GM10248 (cell line): ENCODE measurements around the gene ZSWIM6.

Source experiments
- CTCF ChIA-PET: fragments of 300-600 bp; sonication (Branson Sonifier 250); formaldehyde crosslinking; extraction: SDS; loops from one replicate; lab custom pipeline; 2021; ENCODE audit warnings: antibody characterized with exemption; lab: Yijun Ruan, JAX
- POLR2A ChIA-PET: fragments of 350-650 bp; sonication (Branson Sonifier 250); formaldehyde crosslinking; extraction: SDS; loops from one replicate; lab custom pipeline; 2020; ENCODE audit warnings: antibody characterized with exemption; lab: Yijun Ruan, JAX
- DNase-seq: peaks from one replicate; pipeline ENCODE4 v3.0.0; 2012; ENCODE audit errors: extremely low spot score
- TF ChIP-seq, protein P1 (sequence below): IDR thresholded peaks from 2 replicates; pipeline ENCODE4 v1.5.1; 2012; ENCODE audit warnings: mild to moderate bottlenecking, low read depth; ENCODE audit errors: extremely low read depth, missing control alignments, control extremely low read depth

ZSWIM6 gene

DNA sequence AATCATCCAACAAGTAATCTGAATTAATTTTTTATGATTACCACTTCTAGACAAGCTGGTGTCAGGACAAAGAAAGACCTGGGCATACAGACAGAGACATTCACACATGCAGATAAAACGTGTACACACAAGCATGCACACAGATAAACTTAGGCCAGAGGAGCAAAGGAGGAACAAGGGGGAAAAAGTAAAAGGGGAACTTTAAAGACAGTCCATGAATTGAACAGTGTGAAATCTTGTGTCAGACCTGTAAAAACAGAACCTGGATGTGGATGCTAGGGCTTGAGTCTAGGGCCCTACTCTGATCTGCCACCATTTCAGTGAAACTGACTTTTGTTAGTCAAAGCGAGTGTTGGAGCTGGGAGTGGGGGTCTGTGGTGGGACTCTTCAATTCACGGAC lies 11.2 kb upstream of the ZSWIM6 start:
- ChIA-PET CTCF (interaction anchor here (1.4 to 2.8 kb wide), 4 partner anchors 10 to 22 kb away, joined by 4 to 20 read pairs (median 4); partner anchors contain the start of gene ZSWIM6), POLR2A (no interaction called here)
- TF ChIP-seq, protein P1, sequence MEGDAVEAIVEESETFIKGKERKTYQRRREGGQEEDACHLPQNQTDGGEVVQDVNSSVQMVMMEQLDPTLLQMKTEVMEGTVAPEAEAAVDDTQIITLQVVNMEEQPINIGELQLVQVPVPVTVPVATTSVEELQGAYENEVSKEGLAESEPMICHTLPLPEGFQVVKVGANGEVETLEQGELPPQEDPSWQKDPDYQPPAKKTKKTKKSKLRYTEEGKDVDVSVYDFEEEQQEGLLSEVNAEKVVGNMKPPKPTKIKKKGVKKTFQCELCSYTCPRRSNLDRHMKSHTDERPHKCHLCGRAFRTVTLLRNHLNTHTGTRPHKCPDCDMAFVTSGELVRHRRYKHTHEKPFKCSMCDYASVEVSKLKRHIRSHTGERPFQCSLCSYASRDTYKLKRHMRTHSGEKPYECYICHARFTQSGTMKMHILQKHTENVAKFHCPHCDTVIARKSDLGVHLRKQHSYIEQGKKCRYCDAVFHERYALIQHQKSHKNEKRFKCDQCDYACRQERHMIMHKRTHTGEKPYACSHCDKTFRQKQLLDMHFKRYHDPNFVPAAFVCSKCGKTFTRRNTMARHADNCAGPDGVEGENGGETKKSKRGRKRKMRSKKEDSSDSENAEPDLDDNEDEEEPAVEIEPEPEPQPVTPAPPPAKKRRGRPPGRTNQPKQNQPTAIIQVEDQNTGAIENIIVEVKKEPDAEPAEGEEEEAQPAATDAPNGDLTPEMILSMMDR = no peak
- no peak for DNase-seq

DNA sequence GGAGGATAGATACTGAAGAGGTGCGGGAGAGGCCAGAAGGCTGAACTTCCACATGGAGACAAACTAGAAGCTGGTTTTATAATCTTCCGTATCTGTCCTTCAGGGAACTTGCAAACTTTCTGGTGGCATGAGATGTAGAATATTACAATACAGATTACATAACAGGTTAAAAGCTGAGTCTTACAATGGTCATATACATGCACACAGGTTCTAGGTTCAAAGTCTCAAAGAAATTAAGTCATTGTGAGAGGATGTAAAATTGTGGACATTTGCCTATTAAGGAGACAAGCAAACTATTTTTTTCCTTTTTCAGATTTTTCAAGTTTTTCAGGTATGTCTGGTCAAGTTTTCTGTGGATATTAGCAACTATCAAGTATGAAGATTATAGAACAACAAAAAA lies 10.4 kb upstream of the ZSWIM6 start:
- ChIA-PET CTCF (interaction anchor here (1.4 to 2.8 kb wide), 3 partner anchors 9 to 14 kb away, joined by 4 to 20 read pairs (median 4); partner anchors contain the start of gene ZSWIM6), POLR2A (no interaction called here)
- TF ChIP-seq, protein P1 = no peak
- no peak for DNase-seq

DNA sequence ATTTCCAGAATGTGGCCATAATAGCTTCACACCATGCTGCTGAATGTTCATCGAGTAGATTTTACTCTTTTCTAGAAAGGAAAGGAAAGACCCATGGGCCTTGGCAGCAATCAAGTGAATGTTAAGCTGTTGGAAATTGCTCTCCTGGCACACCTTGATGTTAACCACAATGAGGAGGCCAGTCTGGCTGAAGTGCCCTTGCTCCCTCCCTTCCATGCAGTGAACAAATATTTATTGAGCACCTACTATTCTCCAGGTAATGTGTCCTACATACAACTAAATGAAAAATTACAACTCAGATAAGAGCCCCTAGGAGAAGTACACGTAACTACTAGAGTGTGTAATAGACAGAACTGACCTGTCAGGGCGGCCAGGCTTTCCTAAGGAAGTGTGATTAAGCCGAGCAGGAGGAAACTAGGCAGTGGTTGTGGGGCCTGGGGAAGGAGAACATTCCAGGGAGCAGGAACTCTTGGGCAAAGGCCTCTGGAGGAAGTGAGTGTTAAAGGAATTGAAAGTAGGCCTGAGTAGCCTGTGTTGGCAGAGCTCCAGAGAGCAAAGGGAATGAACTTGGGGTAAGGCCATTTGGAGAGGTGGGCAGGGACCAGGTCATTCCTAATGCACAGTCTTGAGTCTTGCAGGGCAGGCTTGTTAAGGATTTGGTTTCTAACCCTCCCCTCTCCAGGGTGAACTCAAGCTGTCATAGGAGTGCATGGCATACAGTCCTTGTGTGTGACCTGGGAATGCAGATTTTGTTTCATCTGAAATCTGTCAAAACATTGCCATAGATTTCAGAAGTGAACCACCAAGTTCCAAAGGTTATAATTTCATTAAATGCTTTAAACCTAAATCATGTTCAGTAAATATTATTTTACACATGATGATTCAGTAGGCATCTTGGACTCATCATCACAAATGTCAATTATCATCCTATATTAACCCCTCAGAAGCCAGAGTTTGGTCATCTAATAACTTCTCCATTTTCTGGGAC lies 9.0 kb upstream of the ZSWIM6 start:
- POLR2A ChIA-PET = no interaction called here
- CTCF ChIA-PET = interaction anchor here (1.1 to 2.8 kb wide), 2 partner anchors 8 to 12 kb away, joined by 3 to 20 read pairs; partner anchors contain the start of gene ZSWIM6
- TF ChIP-seq, protein P1 = no peak
- DNase-seq = no peak

DNA sequence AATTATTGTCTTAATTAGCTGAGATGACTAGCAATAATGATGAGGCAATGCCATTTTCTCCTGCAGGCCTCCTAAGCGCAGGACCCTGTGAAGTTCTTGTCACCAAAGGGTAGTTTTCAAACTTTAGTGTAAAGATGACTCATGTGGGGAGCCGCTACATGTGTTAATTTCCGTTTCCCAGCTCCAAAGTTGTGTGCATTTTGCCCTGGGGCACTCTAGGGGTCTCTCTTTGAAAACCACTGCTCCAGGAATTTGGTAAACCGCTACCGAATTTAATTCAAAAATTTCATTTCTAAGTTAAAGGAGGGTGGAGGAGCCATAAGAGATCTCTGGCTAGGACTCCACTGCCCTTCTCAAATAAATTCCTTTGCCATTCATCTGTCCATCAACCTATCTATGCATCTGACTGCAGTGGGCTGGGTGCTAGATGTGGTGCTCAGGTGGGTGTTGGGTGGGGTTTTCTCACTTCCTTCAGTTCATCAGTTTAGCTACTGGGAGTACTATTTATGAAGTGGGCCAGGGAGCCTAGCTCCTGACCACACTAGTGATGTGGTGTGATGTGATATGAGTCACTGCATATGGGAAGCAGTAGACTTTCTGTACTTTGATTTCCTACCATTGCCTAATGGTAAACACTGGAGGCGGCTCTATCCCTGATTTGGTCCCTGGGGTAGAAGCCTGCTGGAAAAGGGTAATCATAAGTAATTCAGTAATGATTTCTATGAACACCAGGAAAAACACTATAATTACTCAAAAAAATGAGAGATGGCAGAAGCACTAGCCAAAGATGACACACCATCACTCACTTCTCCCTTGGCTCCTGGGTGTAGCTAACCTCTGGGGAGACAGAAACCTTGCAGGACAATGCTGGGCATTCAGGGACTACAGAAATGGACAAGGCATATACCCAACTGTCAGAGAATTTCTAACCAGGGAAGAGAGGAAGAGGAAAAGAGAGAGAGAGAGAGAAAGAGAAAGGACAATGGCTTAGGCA lies 4.0 kb upstream of the ZSWIM6 start:
- ChIA-PET POLR2A (no interaction called here), CTCF (interaction anchor here (0.6 to 1.3 kb wide), 2 partner anchors 9 to 273 kb away, joined by 3 read pairs; no protein-coding TSS in a partner anchor)
- TF ChIP-seq, protein P1 = no peak
- DNase-seq = peak; percentile 52

DNA sequence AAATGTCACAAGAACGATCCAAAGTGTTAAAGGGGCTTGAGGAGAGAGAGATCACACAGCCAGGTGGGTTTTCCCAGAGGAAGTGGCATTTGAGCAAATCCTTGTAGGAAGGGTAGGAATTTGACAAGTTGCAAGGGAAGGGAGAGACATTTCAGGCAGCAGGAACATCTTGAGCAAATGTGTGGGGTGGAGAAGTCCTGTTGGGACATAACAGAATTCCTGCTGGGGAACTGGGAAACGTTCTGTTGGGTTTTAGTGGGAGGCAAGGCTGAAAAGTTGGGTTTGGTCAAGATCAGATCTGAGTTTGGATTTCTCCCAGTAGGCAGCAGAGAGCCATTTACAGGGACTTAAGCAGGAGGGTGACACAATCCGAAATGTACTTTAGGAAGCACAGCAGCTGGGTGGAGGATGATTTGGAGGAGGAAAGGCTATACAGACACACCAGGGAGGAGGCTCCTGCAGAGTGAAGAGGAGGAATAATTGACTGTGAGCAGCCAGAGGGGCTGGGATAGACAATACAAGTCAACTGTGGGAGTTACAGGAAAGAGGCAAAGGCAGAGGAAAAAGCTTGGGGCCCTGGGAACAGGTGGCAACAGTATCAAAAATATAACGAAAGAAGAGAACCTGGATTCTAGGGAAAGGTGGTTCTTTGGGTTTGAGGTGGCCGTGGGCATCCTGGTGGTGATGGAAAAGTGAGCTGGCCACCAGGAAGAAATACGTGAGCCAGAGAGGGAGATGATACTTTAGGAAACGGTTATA lies 3.1 kb upstream of the ZSWIM6 start:
- CTCF ChIA-PET = interaction anchor here (1.3 to 3.3 kb wide), 3 partner anchors 8 to 22 kb away, joined by 3 to 20 read pairs (median 3); no protein-coding TSS in a partner anchor
- POLR2A ChIA-PET = no interaction called here
- TF ChIP-seq, protein P1 = no peak
- no peak for DNase-seq
